H1 (cell line): ENCODE data around the gene TM9SF3.

Experiments
- BCL11A ChIP-seq, 2 experiments: IDR thresholded peaks; one replicate each; pipeline ENCODE4 v1.6.1; 2011; ENCODE audit warnings: low read depth in 2 of 2, low read length in 2 of 2, mild to moderate bottlenecking in 2 of 2
- EZH2 ChIP-seq: fragments of 200-600 bp; sonication (generic); IDR thresholded peaks from 2 replicates; pipeline ENCODE4 v1.7.1; 2012; ENCODE audit warnings: low read depth, mild to moderate bottlenecking, moderate library complexity, low read length, inconsistent platforms; ENCODE audit not compliant: severe bottlenecking
- HDAC6 ChIP-seq: IDR thresholded peaks from one replicate; pipeline ENCODE4 v1.7.1; 2012; ENCODE audit warnings: low read depth, mild to moderate bottlenecking, inconsistent platforms, low read length, moderate library complexity
- POLR2A ChIP-seq, 2 experiments: IDR thresholded peaks; 1 replicate in 1 of 2; 2 replicates in 1 of 2; pipeline ENCODE4 v1.6.1; 2011; ENCODE audit warnings: low read depth in 2 of 2, low read length in 2 of 2, mild to moderate bottlenecking in 2 of 2; ENCODE audit errors: control extremely low read depth in 1 of 2
- POLR2AphosphoS5 ChIP-seq: IDR thresholded peaks from 2 replicates; pipeline ENCODE4 v1.6.1; 2011; ENCODE audit warnings: low read depth, low read length
- RBBP5 ChIP-seq: IDR thresholded peaks from 2 replicates; pipeline ENCODE4 v1.7.1; 2012; ENCODE audit warnings: low read depth, mild to moderate bottlenecking, inconsistent platforms, low read length, moderate library complexity, borderline replicate concordance
- SIX5 ChIP-seq: IDR thresholded peaks from 2 replicates; pipeline ENCODE4 v1.6.1; 2011; ENCODE audit warnings: mild to moderate bottlenecking, low read depth, low read length
- SRF ChIP-seq: IDR thresholded peaks from 2 replicates; pipeline ENCODE4 v1.6.1; 2011; ENCODE audit warnings: mild to moderate bottlenecking, low read depth, low read length, moderate library complexity
- TAF1 ChIP-seq: IDR thresholded peaks from 2 replicates; pipeline ENCODE4 v1.6.1; 2011; ENCODE audit warnings: mild to moderate bottlenecking, low read depth, low read length
- TBP ChIP-seq: IDR thresholded peaks from 2 replicates; pipeline ENCODE4 v1.6.1; 2011; ENCODE audit warnings: low read depth, low read length, improper control_type of control experiment
- TCF12 ChIP-seq: IDR thresholded peaks from 2 replicates; pipeline ENCODE4 v1.6.1; 2011; ENCODE audit warnings: low read depth, mild to moderate bottlenecking, low read length
- TF ChIP-seq, protein P1 (sequence below), 3 experiments: IDR thresholded peaks; 1 replicate in 2 of 3; 2 replicates in 1 of 3; pipeline versions ENCODE4 v1.5.1 to v1.6.1; 2011; ENCODE audit warnings: low read length in 3 of 3, mild to moderate bottlenecking in 3 of 3, inconsistent platforms in 2 of 3, low read depth in 1 of 3, moderate library complexity in 1 of 3; ENCODE audit not compliant: insufficient read depth in 1 of 3; ENCODE audit errors: control extremely low read depth in 1 of 3
- TF ChIP-seq, protein P2 (sequence below): IDR thresholded peaks from 2 replicates; pipeline ENCODE4 v1.6.1; 2012; ENCODE audit warnings: inconsistent platforms
- TF ChIP-seq, protein P3 (sequence below): IDR thresholded peaks from 2 replicates; pipeline ENCODE4 v1.6.1; 2011; ENCODE audit warnings: low read depth, mild to moderate bottlenecking, low read length; ENCODE audit not compliant: insufficient read depth

DNA sequence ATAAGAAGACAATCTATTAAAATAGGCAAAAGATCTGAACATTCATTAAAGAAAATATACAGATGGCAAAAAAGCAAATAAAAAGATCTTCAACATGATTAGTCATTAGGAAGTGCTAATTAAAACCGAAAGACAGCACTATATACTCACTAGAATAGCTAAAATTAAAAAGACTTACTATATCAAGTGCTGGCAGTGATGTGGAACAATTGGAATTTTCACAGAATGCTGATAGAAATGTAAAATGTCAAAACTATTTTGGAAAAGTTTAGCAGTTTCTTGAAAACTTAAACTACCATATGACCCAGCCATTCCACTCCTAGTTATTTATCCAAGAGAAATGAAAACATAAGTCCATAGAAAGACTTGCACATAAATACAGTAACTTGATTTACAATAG, 48.1 kb downstream of the TM9SF3 start:
- TF ChIP-seq EZH2 (no peak), HDAC6 (no peak), TAF1 (no peak), SIX5 (no peak), TBP (no peak), BCL11A (IDR thresholded peaks at IDR 0.05; ENCODE audit: low read depth in 2 of 2, low read length in 2 of 2) (no peak), SRF (no peak), RBBP5 (no peak), POLR2AphosphoS5 (no peak), POLR2A (IDR thresholded peaks at IDR 0.05; ENCODE audit: control extremely low read depth in 1 of 2, low read depth in 2 of 2, low read length in 2 of 2) (no peak), TCF12 (no peak)
- TF ChIP-seq, protein P1, sequence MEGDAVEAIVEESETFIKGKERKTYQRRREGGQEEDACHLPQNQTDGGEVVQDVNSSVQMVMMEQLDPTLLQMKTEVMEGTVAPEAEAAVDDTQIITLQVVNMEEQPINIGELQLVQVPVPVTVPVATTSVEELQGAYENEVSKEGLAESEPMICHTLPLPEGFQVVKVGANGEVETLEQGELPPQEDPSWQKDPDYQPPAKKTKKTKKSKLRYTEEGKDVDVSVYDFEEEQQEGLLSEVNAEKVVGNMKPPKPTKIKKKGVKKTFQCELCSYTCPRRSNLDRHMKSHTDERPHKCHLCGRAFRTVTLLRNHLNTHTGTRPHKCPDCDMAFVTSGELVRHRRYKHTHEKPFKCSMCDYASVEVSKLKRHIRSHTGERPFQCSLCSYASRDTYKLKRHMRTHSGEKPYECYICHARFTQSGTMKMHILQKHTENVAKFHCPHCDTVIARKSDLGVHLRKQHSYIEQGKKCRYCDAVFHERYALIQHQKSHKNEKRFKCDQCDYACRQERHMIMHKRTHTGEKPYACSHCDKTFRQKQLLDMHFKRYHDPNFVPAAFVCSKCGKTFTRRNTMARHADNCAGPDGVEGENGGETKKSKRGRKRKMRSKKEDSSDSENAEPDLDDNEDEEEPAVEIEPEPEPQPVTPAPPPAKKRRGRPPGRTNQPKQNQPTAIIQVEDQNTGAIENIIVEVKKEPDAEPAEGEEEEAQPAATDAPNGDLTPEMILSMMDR (IDR thresholded peaks at IDR 0.05; ENCODE audit: control extremely low read depth in 1 of 3, insufficient read depth in 1 of 3, low read depth in 1 of 3, low read length in 3 of 3): no peak
- TF ChIP-seq, protein P2, sequence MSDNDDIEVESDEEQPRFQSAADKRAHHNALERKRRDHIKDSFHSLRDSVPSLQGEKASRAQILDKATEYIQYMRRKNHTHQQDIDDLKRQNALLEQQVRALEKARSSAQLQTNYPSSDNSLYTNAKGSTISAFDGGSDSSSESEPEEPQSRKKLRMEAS: no peak
- TF ChIP-seq, protein P3, sequence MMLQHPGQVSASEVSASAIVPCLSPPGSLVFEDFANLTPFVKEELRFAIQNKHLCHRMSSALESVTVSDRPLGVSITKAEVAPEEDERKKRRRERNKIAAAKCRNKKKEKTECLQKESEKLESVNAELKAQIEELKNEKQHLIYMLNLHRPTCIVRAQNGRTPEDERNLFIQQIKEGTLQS: no peak
